HG03175 (cell line): Measurements from ENCODE around the gene TMEM131.
"Not testable (repeated sequence)": the region's sequence is repeated elsewhere in the genome, so short reads cannot be mapped to it uniquely, and the experiment has no call there.

Experiments
- ATAC-seq: cut with Tn5 transposase; IDR thresholded peaks from one replicate; pipeline ENCODE4 v1.9.1; 2021; ENCODE audit warnings: mild to moderate bottlenecking, moderate library complexity; ENCODE audit not compliant: unreplicated experiment

Gene TMEM131

GRCh38 chr2:97871096-97871780 is 124.5 kb downstream of the TMEM131 start:
- no peak for ATAC-seq

- ATAC-seq: peak; percentile 100
Observed at GRCh38 chr2:97870396-97870843, 125.3 kb downstream of the TMEM131 start.

DNA sequence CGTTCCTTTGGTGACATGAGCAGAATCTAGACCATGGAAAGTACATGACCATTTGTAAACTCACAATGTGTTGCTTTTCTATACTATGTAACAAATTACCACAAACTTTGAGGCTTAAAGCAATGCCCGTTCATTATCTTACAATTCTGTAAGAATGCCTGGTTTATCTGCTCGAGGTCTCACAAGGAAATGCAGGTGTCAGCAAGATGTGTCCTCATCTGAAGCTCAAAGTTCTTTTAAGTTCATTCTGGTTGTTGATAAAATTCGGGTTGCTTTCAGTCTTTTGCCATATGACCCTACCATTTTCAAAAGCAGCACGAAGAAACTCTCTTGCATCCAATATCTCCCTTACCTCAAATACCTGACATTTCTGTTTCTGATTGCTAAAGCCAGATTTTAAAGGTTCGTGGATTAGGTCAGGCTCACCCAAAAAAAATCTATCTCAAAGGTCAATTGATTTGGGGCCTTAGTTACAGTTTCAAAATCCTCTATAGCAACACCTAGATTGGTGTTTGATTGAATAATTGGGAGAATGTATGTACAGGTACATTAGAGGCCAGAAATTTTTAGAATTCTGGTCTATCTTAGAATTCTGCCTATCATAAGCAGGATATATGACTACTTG is 125.9 kb downstream of the TMEM131 start:
- no peak for ATAC-seq

DNA sequence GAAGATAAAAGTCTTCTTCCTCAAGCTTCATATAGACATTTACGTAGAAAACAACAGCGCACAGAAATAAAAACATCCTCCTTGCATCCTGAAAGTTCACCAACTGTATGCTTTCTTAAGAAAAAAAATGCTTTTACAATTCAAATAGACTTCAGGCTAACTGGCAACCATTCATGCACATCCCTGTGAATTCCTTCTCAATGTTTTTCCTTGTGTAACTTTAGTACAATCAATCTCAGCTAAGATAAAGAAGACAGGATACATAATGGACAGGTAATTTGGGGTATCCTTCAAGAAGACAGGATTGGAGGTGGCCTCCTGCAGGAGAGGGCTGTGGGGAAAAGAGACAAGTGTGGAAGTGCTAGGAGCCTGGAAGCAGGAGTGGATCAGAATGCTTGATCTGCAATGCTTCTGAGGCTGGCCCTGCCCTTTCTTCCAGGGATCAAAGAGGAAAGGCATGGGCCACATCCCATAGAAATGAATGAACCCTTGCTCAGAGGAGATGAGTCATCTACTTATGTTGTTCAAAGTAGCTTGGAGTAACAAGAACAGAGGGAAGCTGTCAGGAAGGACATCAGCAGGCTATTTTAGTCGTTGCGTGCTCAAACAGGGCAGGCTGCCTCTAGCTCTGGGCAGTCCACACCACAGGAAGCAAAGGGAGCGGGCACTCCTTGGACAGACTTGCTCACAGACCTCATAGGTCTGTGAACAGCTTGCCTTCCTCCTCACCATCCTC is 126.6 kb downstream of the TMEM131 start:
- no peak for ATAC-seq

DNA sequence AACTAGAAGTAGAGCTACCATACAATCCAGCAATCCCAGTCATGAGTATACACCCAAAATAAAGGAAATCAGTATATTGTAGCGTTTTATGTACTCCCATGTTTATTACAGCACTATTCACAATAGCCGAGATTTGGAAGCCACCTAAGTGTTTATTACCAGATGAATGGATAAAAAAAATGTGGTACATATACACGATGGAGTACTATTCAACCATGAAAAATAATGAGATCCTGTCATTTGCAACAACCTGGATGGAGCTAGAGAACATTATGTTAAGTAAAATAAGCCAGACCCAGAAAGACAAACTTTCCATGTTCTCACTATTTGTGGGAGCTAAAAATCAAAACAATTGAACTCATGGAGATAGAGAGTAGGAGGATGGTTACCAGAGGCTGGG is 131.9 kb downstream of the TMEM131 start:
- ATAC-seq: no peak

- ATAC-seq: no peak
Observed at GRCh38 chr2:97861177-97861576, 134.6 kb downstream of the TMEM131 start.

DNA sequence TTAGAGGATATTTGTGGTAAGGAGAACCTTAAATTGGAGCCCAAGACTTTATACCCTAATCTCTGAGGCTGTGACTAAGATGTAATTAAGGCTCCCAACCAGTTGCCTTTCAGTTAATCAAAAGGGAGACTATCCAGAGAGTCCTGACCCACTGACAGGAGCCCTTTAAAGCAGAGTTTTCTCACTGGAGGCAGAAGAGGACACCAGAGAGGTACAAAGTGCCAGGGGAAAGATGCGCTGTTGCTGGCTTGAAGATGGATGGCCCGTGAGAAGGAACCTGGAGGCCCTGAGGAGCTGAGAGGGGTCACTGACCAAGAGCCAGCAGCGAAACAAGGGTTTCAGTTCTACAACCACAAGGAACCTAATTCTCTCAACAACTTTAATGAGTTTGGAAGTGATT is 137.3 kb downstream of the TMEM131 start:
- no peak for ATAC-seq

DNA sequence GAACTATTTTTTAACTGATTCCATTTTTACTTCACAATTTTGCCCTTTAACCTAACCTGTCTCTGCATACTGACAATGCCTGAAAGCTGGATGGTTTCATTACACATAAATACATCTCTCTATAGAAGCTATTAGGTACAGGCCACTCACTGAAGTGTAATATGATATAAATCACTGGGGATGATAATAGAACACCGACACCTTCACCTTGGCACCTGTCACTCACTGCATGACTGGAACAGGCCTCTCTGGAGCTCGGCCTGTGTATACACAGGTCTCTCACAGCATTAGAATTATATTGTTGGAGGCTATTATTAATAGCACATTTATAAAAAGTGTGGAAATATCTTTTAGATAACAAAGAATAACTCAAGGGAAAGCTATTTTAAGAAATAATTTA is 138.2 kb downstream of the TMEM131 start:
- ATAC-seq: no peak

DNA sequence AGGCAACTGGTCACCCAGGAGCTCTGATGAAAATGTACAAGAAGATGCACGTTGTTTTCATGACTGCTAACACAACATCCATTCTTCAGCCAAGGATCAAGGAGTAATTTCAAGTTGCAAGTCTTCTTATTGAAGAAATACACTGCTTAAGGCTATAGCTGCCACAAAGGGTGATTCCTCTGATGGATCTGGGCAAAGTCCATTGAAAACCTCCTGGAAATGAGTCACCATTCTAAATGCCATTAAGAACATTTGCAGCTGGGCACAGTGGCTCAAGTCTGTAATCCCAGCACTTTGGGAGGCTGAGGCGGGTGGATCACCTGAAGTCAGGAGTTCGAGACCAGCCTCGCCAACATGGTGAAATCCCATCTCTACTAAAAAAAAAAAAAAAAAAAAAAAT is 142.7 kb downstream of the TMEM131 start:
- ATAC-seq: not testable (repeated sequence)

DNA sequence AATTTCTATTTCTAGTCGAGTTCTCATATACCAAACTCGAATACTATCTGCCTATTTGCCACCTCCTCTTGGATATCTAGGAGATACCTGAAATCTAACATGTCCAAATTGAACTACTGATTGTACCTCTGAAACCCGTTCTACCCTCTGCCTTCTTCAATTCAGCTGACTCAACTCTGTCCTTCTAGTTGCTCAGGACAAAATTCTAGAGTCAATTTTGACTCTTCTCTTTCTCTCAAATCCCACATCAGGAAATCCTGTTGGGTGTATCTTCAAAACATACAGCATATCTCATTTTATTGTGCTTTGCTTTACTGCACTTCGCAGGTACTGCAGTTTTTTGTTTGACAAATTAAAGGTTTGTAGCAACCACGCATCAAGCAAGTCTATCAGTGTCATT is 144.6 kb downstream of the TMEM131 start:
- ATAC-seq: no peak

GRCh38 chr2:97849881-97850528 is 145.7 kb downstream of the TMEM131 start:
- ATAC-seq: no peak

GRCh38 chr2:97848306-97848705 is 147.4 kb downstream of the TMEM131 start:
- no peak for ATAC-seq

DNA sequence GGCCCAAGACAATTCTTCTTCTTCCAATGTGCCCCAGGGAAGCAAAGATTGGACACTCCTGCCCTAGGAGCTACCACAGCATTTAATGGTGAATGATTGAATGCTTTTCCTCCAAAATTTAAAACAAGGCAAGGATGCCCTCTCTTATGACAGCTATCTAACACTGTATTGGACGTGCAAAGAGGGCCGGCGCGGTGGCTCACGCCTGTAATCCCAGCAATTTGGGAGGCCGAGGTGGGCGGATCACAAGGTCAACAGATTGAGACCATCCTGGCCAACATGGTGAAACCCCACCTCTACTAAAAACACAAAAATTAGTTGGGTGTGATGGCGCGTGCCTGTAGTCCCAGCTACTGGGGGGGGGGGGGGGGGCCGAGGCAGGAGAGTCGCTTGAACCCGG is 149.0 kb downstream of the TMEM131 start:
- not testable (repeated sequence) for ATAC-seq

GRCh38 chr2:97845818-97846217 is 149.9 kb downstream of the TMEM131 start:
- ATAC-seq: no peak

DNA sequence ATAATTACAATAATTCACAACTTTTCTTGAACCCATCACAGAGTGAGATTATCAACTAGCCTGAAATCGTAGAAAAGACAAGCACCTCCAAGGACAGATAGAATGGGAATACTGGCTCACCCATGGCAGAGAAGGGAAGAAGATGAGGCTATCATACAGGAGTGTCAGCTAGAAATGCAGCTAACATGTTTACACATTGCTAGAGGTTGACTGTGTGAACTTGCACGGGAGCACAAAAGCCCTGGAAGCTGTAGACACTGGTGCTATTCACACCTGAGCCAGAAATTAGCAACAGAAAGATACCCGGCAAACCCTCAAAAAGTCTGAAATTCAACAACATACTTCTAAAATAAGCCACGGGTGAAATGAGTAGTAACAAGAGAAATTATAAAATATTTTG is 150.6 kb downstream of the TMEM131 start:
- ATAC-seq: no peak

DNA sequence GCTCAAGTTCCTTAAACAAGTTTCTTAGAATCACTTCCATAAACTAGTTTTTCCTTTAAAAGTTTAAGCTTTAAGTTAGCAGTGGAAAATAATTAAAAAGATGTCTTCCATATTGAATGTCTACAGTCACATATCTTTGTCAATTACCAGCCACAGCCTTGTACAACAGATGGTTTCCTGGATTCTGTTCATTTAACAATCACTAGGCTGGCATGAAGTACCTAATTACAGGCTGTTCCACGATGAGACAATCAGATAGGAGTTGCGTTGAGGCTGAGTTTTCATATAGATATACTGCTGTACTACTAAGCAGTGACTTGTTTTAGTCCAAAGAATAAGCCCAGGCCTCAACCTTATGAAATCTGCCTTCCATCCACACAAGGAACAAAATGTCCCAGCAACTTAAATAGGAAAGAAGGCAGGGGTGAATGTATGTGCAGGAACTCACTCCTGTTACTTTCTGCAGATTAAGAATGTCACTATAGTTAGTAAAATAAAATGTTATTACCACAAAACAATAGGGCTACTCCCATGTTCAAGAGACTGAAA is 151.4 kb downstream of the TMEM131 start:
- no peak for ATAC-seq

DNA sequence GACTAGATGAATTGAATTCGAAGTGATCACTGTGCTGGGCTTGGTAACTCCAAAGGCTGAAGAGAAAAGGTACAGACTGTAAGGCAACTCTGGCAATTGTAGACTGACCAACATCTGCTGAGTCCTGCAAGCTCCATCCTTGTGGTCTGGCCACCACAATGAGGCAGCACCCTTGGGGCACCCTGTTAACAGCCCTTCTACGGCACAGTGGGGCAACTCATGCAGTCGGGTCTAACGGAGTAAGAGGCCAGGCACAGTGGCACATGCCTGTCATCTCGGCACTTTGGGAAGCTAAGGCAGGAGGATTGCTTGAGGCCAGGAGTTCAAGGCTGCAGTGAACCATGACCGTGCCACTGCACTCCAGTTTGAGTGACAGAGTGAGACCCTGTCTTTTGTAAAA is 155.6 kb downstream of the TMEM131 start:
- no peak for ATAC-seq

DNA sequence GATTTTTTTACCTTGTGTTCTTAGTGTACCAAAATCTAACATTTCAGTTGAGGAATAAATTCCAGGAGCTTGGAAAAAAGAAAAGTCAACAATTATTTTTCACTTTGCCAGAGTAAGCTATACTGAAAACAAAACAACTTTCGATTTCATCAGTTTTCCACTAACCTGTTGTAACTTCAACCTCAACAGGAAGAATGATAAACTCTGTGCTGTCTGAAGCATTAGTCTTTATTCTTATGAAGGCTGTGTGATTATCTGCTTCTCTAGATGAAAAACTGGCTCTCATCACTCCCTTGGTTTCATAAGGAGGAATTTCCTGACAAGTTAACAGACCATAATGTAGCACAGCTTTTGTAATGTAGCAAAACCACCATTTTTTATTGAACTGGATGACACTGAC is 161.1 kb downstream of the TMEM131 start:
- ATAC-seq: no peak

DNA sequence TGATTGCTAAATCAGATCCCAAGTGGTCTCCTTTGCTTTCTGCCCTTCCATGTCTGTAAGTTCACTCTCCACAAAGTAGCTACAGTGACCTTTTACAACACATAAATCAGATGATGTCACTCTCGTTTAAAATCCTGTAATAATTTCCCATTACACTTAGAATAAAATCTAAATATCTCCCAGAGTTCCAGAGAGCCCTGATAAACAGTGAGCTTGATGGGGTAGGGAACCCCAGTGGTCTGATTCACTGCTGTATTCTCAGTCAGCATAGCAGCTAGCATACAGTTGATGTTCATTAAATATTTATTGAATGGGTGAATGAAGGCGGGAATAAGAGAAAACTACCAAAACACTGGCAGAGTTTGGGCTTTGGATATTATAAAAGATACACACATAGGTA is 164.6 kb downstream of the TMEM131 start:
- ATAC-seq: no peak

- not testable (repeated sequence) for ATAC-seq
Observed at GRCh38 chr2:97829255-97829654, 166.5 kb downstream of the TMEM131 start.

GRCh38 chr2:97827013-97827412 is 168.7 kb downstream of the TMEM131 start:
- ATAC-seq: not testable (repeated sequence)
